Cardiac fibroblast (primary cell): ENCODE data around the gene STK24.

Experiments used
- DNase-seq, 2 donors: peaks; one replicate each; pipeline versions ENCODE4 v3.0.0 to v3.0.0-alpha.2; 2010; ENCODE audit warnings: low read depth in 2 of 2
- H3K4me3 ChIP-seq, 2 donors: replicated peaks in 1 of 2; 1 replicate in 1 of 2; 2 replicates in 1 of 2; pipeline ENCODE4 v1.5.1; 2011; ENCODE audit warnings: low read depth in 2 of 2, low read length in 2 of 2, mild to moderate bottlenecking in 2 of 2, moderate library complexity in 1 of 2
- TF ChIP-seq, protein P1 (sequence below): IDR thresholded peaks from one replicate; pipeline ENCODE4 v1.5.1; 2011; ENCODE audit warnings: low read depth, mild to moderate bottlenecking, low read length, inconsistent platforms

Gene STK24

DNA sequence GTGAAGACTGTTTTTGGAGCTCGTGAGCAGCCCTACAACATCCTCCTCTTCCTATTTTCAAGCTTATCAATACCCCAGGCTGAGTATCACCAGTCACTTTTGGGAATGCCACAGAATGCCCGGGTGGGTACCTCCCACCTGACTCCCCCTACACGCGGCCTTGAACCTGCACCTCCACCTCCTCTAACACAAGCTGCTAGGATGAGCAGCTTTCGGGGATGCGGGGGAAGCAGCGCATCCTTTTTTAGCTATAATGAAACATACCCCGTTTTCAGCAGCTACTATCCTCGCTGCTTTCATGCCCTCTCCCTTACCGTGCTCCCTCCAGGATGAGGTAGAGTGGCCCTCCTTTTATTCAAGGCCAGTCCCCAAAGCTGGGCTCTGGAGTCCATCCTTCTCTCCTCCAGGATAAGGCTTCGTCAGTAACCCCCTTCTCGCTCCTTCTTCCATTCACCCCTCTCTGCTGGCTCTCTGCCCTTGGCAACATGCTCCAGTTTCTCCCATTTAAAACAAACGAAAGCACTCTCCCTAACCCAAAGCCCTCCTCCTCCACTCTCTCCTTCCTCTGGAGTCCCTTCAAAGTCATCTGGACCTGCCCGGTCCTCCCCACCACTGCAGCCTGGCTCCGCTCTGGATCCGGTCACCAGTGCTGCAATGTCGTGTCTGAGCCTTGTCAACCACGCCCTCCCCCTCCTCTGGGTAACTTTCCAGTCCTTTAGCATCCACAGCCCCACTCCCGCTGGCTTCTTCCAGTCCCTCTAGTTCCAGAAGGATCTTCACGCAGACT is 55.3 kb downstream of the STK24 start:
- no peak for DNase-seq
- TF ChIP-seq, protein P1, sequence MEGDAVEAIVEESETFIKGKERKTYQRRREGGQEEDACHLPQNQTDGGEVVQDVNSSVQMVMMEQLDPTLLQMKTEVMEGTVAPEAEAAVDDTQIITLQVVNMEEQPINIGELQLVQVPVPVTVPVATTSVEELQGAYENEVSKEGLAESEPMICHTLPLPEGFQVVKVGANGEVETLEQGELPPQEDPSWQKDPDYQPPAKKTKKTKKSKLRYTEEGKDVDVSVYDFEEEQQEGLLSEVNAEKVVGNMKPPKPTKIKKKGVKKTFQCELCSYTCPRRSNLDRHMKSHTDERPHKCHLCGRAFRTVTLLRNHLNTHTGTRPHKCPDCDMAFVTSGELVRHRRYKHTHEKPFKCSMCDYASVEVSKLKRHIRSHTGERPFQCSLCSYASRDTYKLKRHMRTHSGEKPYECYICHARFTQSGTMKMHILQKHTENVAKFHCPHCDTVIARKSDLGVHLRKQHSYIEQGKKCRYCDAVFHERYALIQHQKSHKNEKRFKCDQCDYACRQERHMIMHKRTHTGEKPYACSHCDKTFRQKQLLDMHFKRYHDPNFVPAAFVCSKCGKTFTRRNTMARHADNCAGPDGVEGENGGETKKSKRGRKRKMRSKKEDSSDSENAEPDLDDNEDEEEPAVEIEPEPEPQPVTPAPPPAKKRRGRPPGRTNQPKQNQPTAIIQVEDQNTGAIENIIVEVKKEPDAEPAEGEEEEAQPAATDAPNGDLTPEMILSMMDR = no peak
- no peak overlapping the region for H3K4me3 ChIP-seq

DNA sequence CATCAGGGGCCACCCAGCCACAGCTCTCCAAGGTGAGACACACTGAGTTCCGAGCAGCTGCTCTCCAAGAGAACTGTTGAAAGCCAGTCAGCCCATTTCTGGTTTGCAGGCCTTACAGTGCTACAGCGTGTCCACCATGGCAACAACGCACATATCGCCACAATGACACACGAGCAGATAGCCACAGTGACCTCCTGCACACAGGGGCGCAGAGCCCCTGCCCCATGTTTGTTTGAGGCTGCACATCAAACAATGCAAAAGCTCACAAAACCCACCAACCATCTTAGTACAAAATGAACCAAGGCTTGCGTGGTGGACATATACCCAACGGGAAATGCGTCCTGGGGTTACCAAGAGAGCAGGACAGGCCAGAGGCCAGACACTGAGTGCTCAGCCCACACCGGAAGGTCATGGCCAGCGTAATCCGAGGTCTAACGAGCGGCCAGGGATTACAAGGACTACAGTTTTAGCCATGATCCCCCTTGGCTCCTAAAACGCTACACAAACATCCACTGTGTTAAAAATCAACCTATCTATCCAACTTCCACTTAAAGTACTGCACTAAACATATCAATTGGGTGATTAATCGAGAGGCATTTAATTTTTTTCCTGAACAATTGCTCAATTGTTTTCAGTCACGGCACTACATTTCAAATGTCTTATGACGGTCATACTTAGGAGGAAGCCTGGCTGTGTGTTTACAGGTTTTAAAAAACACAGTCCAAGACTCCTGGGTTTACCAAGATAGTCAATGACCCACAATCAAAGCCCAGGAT is 56.0 kb downstream of the STK24 start:
- DNase-seq = peak in 1 of 2 donors; percentile 19
- H3K4me3 ChIP-seq = no peak overlapping the region
- TF ChIP-seq, protein P1 = no peak

DNA sequence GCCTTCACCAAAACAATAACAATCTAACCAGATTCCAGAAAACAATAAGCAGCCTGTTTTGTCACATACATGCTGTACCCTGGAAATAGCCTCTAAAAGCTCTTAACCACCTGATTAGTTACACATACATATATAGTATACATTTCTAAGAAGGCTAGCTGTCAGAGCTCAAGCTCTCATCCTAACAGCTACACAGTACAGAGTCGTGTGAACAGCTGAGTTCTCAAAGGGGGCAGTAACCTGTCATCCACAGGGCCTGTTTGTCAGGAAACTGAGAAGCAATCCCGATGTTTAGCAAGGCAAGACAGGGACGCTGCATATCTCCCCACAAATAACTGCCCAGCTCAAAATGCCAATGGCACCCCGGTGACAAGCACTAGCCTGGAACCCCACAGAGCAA is 56.9 kb downstream of the STK24 start:
- TF ChIP-seq, protein P1 = no peak
- no peak for DNase-seq
- H3K4me3 ChIP-seq = no peak overlapping the region

DNA sequence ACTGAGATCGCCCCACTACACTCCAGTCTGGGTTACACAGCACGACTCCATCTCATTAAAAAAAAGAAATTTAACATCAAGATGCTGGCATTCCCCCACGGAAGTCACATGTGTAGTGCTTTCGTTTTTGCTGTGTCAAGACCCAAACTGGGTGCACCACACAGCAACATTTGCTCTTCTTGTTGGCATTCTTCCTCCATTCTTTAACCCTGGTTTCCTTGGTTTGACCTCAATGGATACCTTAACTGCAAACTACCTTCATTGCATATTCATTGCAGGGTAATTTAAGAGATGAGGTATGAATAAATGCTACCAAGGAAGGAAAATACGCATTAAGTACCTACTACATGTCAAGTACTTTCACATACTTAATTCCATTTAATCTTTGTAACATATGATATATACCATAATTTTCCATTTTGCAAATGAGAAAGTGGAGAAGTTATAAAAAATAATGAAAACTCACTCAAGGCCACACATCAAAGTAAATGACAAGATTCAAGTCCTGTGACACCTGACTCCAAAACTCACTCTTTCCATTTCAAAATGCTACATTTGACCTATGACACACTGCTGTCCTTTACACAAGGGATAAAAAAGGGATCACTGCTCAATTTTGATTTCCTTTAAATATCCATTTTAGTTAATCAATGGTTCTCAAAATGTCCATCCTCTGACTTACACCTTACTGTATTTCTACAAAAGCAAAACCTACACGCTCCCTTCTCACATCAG is 59.2 kb downstream of the STK24 start:
- no peak for DNase-seq
- no peak overlapping the region for H3K4me3 ChIP-seq
- TF ChIP-seq, protein P1 = no peak

DNA sequence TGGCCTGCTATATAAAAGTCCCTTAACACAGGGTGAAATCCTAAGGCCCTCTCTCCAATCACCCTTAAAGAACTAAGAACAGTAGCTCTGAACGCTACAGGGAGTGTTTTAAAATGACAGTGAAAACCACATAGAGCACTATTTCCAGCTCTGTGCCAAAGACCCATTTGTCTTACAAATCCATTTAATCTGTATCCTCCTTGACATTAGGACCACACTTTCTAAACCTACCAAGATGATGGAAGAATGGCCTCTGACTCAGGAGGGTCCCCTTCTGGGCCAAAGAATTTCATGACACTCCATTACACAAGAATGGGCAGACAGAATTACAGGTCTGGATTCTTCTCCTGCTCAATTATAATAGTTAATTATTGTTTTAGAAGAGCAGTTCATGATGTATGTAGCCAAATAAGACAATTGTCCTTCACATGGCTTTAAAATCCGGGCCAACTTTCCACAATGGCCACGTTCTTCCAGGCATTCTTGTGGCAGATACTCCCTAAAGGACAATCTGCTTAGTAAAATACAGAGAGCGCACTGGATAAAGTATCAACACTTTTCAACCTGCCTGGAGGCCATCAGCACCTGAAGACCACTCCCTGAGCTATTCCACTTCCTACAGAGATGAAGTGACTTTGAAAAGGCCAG is 61.0 kb downstream of the STK24 start:
- DNase-seq = no peak
- no peak overlapping the region for H3K4me3 ChIP-seq
- TF ChIP-seq, protein P1 = no peak

DNA sequence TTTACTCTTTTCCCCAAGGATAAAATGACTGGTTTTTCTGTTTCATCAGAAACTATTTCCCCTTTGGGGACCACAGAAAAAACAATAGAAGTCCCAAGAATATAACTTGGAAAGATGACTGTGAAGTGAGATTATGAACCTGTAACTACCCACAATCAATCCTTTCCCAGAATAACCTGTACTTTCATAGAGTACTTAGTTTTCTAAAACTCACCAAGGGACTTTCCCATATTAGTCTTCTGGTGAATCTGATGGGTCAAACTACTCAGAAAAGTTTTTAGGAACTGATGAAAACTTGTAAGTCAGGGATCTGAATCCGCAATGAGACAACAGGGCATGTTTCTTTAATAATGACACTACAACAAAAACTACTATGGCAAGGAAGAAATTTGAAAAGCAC is 62.6 kb downstream of the STK24 start:
- no peak overlapping the region for H3K4me3 ChIP-seq
- TF ChIP-seq, protein P1 = no peak
- DNase-seq = peak in 1 of 2 donors; percentile 15
